Colonic mucosa (tissue), 4 donors: ENCODE measurements around the gene ACTA2. TPM values are rescaled to one million over a fixed set of nuclear protein-coding genes. Genes with fewer than 3 reads are reported as not detected.

Experiments used
- DNase-seq: peaks from one replicate; pipeline ENCODE4 v3.0.0-alpha.2; 2020
- H3K27ac ChIP-seq: fragments of 200-600 bp; one replicate; pipeline ENCODE4 v1.8.0; 2021
- H3K27me3 ChIP-seq: fragments of 200-600 bp; one replicate; pipeline ENCODE4 v1.8.0; 2021
- H3K36me3 ChIP-seq: fragments of 200-600 bp; one replicate; pipeline ENCODE4 v1.8.0; 2021
- H3K4me1 ChIP-seq: fragments of 200-600 bp; one replicate; pipeline ENCODE4 v1.8.0; 2021; ENCODE audit warnings: mild to moderate bottlenecking
- H3K4me3 ChIP-seq: fragments of 200-600 bp; one replicate; pipeline ENCODE4 v1.8.0; 2021
- H3K9ac ChIP-seq, 2 donors: one replicate each; pipeline ENCODE4 v1.7.0; 2013; ENCODE audit warnings: control low read depth in 2 of 2, low read depth in 2 of 2, low read length in 2 of 2
- H3K9me3 ChIP-seq: fragments of 200-600 bp; one replicate; pipeline ENCODE4 v1.8.0; 2021
- CTCF ChIP-seq: fragments of 200-600 bp; IDR thresholded peaks from one replicate; pipeline ENCODE4 v1.8.0; 2022; ENCODE audit warnings: antibody characterized with exemption, mild to moderate bottlenecking
- intact Hi-C: fragments of 100-400 bp; cut with DNase I; formaldehyde crosslinking; loops from one replicate; pipeline ENCODE4 v1.14.1; 2022
- total RNA-seq, 2 donors: library from RNA; stranded (reverse); fragmentation: NEBNext Ultra II Directional in 1 of 2; extraction: Animal tissue kit (Norgen Biotek cat#: 25700) in 1 of 2; gene quantifications; one replicate each; pipeline ENCODE4 v1.2.1, GENCODE V29; 2021
- donor health status: healthy.
- donor health status: DM: no; HTN: no; CAD: no.
- donor health status: DM: no; HTN: no; CAD: no.

Gene ACTA2
- total RNA-seq, 2 donors from 2014 or later = 88.3 to 265 TPM

- H3K27ac ChIP-seq = peak overlapping the region; percentile 28
- no peaks in the 10 kb centered on the region for H3K27me3 ChIP-seq
- intact Hi-C loops = no loop called here
- DNase-seq = no peak
- no peak overlapping the region for H3K4me3 ChIP-seq
- no peaks in the 10 kb centered on the region for H3K36me3 ChIP-seq
- no peaks in the 10 kb centered on the region for H3K9me3 ChIP-seq
- no peak for TF ChIP-seq CTCF
- H3K4me1 ChIP-seq = peaks cover 8% of the 10 kb centered on the region
- H3K9ac ChIP-seq = no peak overlapping the region
Measured at GRCh38 chr10:88901206-88901983, 51.2 kb downstream of the ACTA2 start.

GRCh38 chr10:88899886-88900285 lies 52.7 kb downstream of the ACTA2 start:
- no peaks in the 10 kb centered on the region for H3K9me3 ChIP-seq
- H3K4me3 ChIP-seq = no peak overlapping the region
- no peak for DNase-seq
- H3K36me3 ChIP-seq = no peaks in the 10 kb centered on the region
- no peaks in the 10 kb centered on the region for H3K27me3 ChIP-seq
- no peak overlapping the region for H3K27ac ChIP-seq
- no peak overlapping the region for H3K9ac ChIP-seq
- intact Hi-C loops = no loop called here
- H3K4me1 ChIP-seq = peaks cover 8% of the 10 kb centered on the region
- TF ChIP-seq CTCF = no peak

GRCh38 chr10:88898727-88899126 lies 53.8 kb downstream of the ACTA2 start:
- peaks cover 8% of the 10 kb centered on the region for H3K4me1 ChIP-seq
- DNase-seq = no peak
- intact Hi-C loops = no loop called here
- no peak overlapping the region for H3K4me3 ChIP-seq
- no peaks in the 10 kb centered on the region for H3K27me3 ChIP-seq
- no peak overlapping the region for H3K9ac ChIP-seq
- H3K36me3 ChIP-seq = no peaks in the 10 kb centered on the region
- peak overlapping the region; percentile 88 for H3K27ac ChIP-seq
- no peak for TF ChIP-seq CTCF
- H3K9me3 ChIP-seq = no peaks in the 10 kb centered on the region

GRCh38 chr10:88896994-88897853 lies 55.3 kb downstream of the ACTA2 start:
- Histone ChIP-seq H3K4me1 (peaks cover 8% of the 10 kb centered on the region), H3K9me3 (no peaks in the 10 kb centered on the region), H3K27me3 (no peaks in the 10 kb centered on the region), H3K27ac (peak overlapping the region; percentile 88), H3K9ac (peak overlapping the region in 1 of 2 donors; percentile 66), H3K36me3 (no peaks in the 10 kb centered on the region), H3K4me3 (no peak overlapping the region)
- no peak for TF ChIP-seq CTCF
- peak; percentile 53 for DNase-seq
- intact Hi-C loops = no loop called here

- no peaks in the 10 kb centered on the region for H3K27me3 ChIP-seq
- H3K4me3 ChIP-seq = no peak overlapping the region
- H3K9ac ChIP-seq = peak overlapping the region in 1 of 2 donors; percentile 66
- H3K36me3 ChIP-seq = no peaks in the 10 kb centered on the region
- intact Hi-C loops = no loop called here
- DNase-seq = peak; percentile 84
- peaks cover 8% of the 10 kb centered on the region for H3K4me1 ChIP-seq
- TF ChIP-seq CTCF = no peak
- no peaks in the 10 kb centered on the region for H3K9me3 ChIP-seq
- H3K27ac ChIP-seq = peak overlapping the region; percentile 88
Measured at GRCh38 chr10:88896372-88896993, 56.1 kb downstream of the ACTA2 start.
